NT2/D1 (cell line): ENCODE results near the gene TIMM21.

Experiments
- DNase-seq: peaks from one replicate; pipeline ENCODE4 v3.0.0-alpha.2; 2011; ENCODE audit warnings: low read depth, low spot score
- H3K27me3 ChIP-seq: 2 replicates; pipeline ENCODE4 v1.6.0; 2011; ENCODE audit warnings: mild to moderate bottlenecking; ENCODE audit not compliant: insufficient read length, insufficient read depth
- H3K36me3 ChIP-seq: 2 replicates; pipeline ENCODE4 v1.6.1; 2011; ENCODE audit warnings: mild to moderate bottlenecking, low read length, mixed read lengths; ENCODE audit not compliant: insufficient read depth, insufficient read length
- H3K4me1 ChIP-seq: 2 replicates; pipeline ENCODE4 v1.5.1; 2011; ENCODE audit not compliant: insufficient read depth, insufficient read length
- H3K4me3 ChIP-seq: 2 replicates; pipeline ENCODE4 v1.5.1; 2011; ENCODE audit warnings: low read depth; ENCODE audit not compliant: insufficient read length
- H3K9ac ChIP-seq: 2 replicates; pipeline ENCODE4 v1.6.0; 2011; ENCODE audit warnings: low read depth; ENCODE audit not compliant: insufficient read length
- H3K9me3 ChIP-seq: 2 replicates; pipeline ENCODE4 v1.5.1; 2011; ENCODE audit warnings: mild to moderate bottlenecking, low read length; ENCODE audit not compliant: insufficient read depth
- SUZ12 ChIP-seq: IDR thresholded peaks from 2 replicates; pipeline ENCODE4 v1.6.1; 2011; ENCODE audit not compliant: insufficient read length, insufficient read depth; ENCODE audit errors: extremely low read depth
- YY1 ChIP-seq: IDR thresholded peaks from 2 replicates; pipeline ENCODE4 v1.6.1; 2011; ENCODE audit not compliant: insufficient read length, insufficient read depth
- ZNF274 ChIP-seq: IDR thresholded peaks from 2 replicates; pipeline ENCODE4 v1.6.1; 2011; ENCODE audit warnings: mild to moderate bottlenecking, low read depth, low read length

TIMM21 gene

GRCh38 chr18:74200780-74201179 is 52.5 kb downstream of the TIMM21 start:
- H3K4me1 ChIP-seq: peaks cover 2% of the 10 kb centered on the region
- TF ChIP-seq SUZ12 (no peak), YY1 (no peak), ZNF274 (no peak)
- H3K36me3 ChIP-seq: no peaks in the 10 kb centered on the region

GRCh38 chr18:74203811-74204210 is 55.5 kb downstream of the TIMM21 start:
- TF ChIP-seq ZNF274: no peak
- no peak for TF ChIP-seq YY1
- TF ChIP-seq SUZ12: no peak
- no peaks in the 10 kb centered on the region for H3K36me3 ChIP-seq
- no peak overlapping the region for H3K9ac ChIP-seq
- DNase-seq: no peak
- H3K27me3 ChIP-seq: no peaks in the 10 kb centered on the region
- H3K9me3 ChIP-seq: no peaks in the 10 kb centered on the region
- no peak overlapping the region for H3K4me3 ChIP-seq
- no peaks in the 10 kb centered on the region for H3K4me1 ChIP-seq

More at GRCh38 chr18:74200780-74201179, 52.5 kb downstream of the TIMM21 start:
- H3K9me3 ChIP-seq: no peaks in the 10 kb centered on the region
- DNase-seq: no peak
- no peak overlapping the region for H3K4me3 ChIP-seq
- H3K9ac ChIP-seq: no peak overlapping the region
- H3K27me3 ChIP-seq: no peaks in the 10 kb centered on the region

- no peaks in the 10 kb centered on the region for H3K4me1 ChIP-seq
- H3K9ac ChIP-seq: no peak overlapping the region
- no peaks in the 10 kb centered on the region for H3K27me3 ChIP-seq
- DNase-seq: no peak
- H3K9me3 ChIP-seq: no peaks in the 10 kb centered on the region
- no peaks in the 10 kb centered on the region for H3K36me3 ChIP-seq
- no peak overlapping the region for H3K4me3 ChIP-seq
- TF ChIP-seq YY1: no peak
- no peak for TF ChIP-seq SUZ12
- no peak for TF ChIP-seq ZNF274
Observed at GRCh38 chr18:74204526-74205152, 56.3 kb downstream of the TIMM21 start.
